Mesendoderm (in vitro differentiated cells): ENCODE data around the gene HNRNPM.

ENCODE experiments used
- DNase-seq: peaks from one replicate; pipeline ENCODE4 v3.0.0; 2013
- H2AK5ac ChIP-seq: 2 replicates; pipeline ENCODE4 v1.6.1; 2013; ENCODE audit warnings: low read length, inconsistent platforms
- H2BK120ac ChIP-seq: 2 replicates; pipeline ENCODE4 v1.6.1; 2013; ENCODE audit warnings: low read depth, mild to moderate bottlenecking, low read length, moderate library complexity, mixed read lengths
- H2BK15ac ChIP-seq: replicated peaks from 2 replicates; pipeline ENCODE4 v1.6.1; 2013; ENCODE audit warnings: low read depth, mild to moderate bottlenecking, moderate library complexity
- H2BK5ac ChIP-seq: 2 replicates; pipeline ENCODE4 v1.6.1; 2013; ENCODE audit warnings: low read length, inconsistent platforms
- H3K18ac ChIP-seq: 2 replicates; pipeline ENCODE4 v1.6.1; 2013; ENCODE audit warnings: mild to moderate bottlenecking, low read length, mixed read lengths
- H3K23ac ChIP-seq: one replicate; pipeline ENCODE4 v1.6.1; 2013; ENCODE audit warnings: low read length
- H3K27ac ChIP-seq: 2 replicates; pipeline ENCODE4 v1.5.1; 2013; ENCODE audit warnings: low read depth, mild to moderate bottlenecking, inconsistent platforms, low read length, moderate library complexity
- H3K27me3 ChIP-seq: 2 replicates; pipeline ENCODE4 v1.6.1; 2013; ENCODE audit warnings: low read length, control low read depth, mild to moderate bottlenecking, inconsistent platforms; ENCODE audit not compliant: insufficient read depth, poor library complexity
- H3K36me3 ChIP-seq: 2 replicates; pipeline ENCODE4 v1.6.1; 2013; ENCODE audit warnings: low read length, inconsistent platforms; ENCODE audit not compliant: control insufficient read depth, insufficient read depth
- H3K4ac ChIP-seq: one replicate; pipeline ENCODE4 v1.6.1; 2013; ENCODE audit warnings: low read depth, mild to moderate bottlenecking, low read length, moderate library complexity
- H3K4me1 ChIP-seq: 2 replicates; pipeline ENCODE4 v1.6.1; 2013; ENCODE audit warnings: low read depth, low read length, inconsistent platforms; ENCODE audit not compliant: control insufficient read depth
- H3K4me2 ChIP-seq: 2 replicates; pipeline ENCODE4 v1.6.1; 2013; ENCODE audit warnings: low read length
- H3K4me3 ChIP-seq: 2 replicates; pipeline ENCODE4 v1.5.1; 2013; ENCODE audit warnings: mild to moderate bottlenecking, low read length
- H3K56ac ChIP-seq: one replicate; pipeline ENCODE4 v1.6.1; 2013; ENCODE audit warnings: low read length
- H3K79me1 ChIP-seq: 2 replicates; pipeline ENCODE4 v1.6.1; 2013; ENCODE audit warnings: low read length, inconsistent platforms
- H3K79me2 ChIP-seq: 2 replicates; pipeline ENCODE4 v1.6.1; 2013; ENCODE audit warnings: mild to moderate bottlenecking, low read length; ENCODE audit not compliant: control insufficient read depth, insufficient read depth
- H3K9ac ChIP-seq: 2 replicates; pipeline ENCODE4 v1.6.1; 2013; ENCODE audit warnings: low read length, inconsistent platforms
- H4K5ac ChIP-seq: one replicate; pipeline ENCODE4 v1.6.1; 2013; ENCODE audit warnings: low read length
- H4K8ac ChIP-seq: one replicate; pipeline ENCODE4 v1.6.1; 2013; ENCODE audit warnings: low read depth, mild to moderate bottlenecking, control low read depth, low read length, moderate library complexity
- WGBS: extraction: QIAGEN DNeasy Blood & Tissue Kit; methylation state at CpG from one replicate; pipeline ENCODE4 v1.1.7; 2013; ENCODE audit warnings: low lambda C conversion rate, missing lambda C conversion rate; ENCODE audit not compliant: insufficient coverage; ENCODE audit errors: extremely low coverage; 5-methylcytosine and 5-hydroxymethylcytosine counted together

The HNRNPM gene

DNA sequence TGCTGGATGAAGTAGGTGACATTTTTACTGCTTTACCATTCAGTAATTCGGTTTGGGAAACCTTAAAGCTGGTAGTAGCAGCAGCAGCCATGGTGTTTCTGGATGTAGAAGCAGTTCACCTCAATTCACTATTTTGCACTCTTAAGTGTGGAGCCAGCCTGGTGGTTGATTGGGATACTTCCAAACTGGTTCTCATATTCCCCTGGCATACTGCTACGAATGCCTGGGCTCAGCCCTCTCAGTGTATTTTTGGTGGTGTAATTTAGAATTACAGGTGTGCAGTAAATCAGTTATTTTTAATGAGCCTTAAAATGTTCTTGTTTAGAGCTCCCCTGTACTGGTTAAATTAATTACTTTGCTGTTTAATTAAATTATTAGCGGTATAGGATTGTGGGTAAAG is 12.4 kb downstream of the HNRNPM start:
- Histone ChIP-seq H3K4me3 (no peak overlapping the region), H3K27me3 (no peaks in the 10 kb centered on the region), H3K23ac (no peak overlapping the region), H3K18ac (no peak overlapping the region), H2BK15ac (no peak overlapping the region), H3K4ac (no peak overlapping the region), H4K5ac (no peak overlapping the region), H3K79me2 (peaks cover 97% of the 10 kb centered on the region), H3K79me1 (peaks cover 3% of the 10 kb centered on the region), H3K9ac (no peak overlapping the region), H3K4me1 (peaks cover 18% of the 10 kb centered on the region), H3K27ac (no peak overlapping the region), H3K4me2 (no peak overlapping the region), H4K8ac (no peak overlapping the region), H3K36me3 (peaks cover 4% of the 10 kb centered on the region), H2BK120ac (no peak overlapping the region), H2BK5ac (no peak overlapping the region), H2AK5ac (no peak overlapping the region), H3K56ac (no peak overlapping the region)
- DNase-seq, result no peak
- 100% methylated on average over 1 of the region's 3 CpGs for WGBS

DNA sequence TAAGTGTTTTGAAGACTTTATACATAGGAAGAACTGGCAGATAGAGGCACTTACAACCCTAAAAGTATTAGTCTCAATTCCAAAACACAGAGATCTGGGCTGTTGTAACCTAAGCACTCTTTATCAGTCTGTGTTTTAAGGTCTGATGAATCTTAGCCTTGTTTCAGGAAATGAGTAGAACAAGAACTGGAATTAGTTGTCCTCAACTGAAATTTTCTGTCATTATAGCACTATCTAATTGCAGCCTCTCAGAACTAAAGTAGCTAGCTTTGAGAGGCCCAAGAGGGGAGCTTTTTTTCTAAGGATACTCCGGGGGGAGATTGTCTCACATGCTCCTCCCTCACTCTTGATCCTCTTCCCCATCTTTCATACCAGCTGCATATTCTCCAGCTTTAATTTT is 13.1 kb downstream of the HNRNPM start:
- no peak overlapping the region for H3K27ac ChIP-seq
- H3K36me3 ChIP-seq, result peaks cover 4% of the 10 kb centered on the region

DNA sequence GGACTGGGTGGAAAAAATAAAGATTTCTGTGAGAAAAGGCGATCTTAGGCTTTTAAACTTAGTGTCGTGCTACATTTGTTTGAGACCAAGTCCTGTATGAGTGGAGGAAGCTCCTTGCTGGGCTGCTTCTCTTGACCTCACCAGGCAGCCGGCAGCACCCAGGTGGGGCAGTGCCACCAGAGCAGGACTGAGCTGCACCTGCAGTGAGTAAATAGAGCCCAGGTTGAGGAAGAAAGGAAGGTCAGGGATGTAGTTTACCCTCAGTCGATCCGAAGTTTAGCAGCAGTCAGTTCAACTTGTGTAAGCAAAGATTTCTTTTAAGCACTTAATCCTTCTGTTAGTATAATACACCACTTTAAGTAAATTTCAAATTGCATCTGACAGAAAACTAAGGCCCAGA is 13.6 kb downstream of the HNRNPM start:
- Histone ChIP-seq H3K4me1 (peaks cover 13% of the 10 kb centered on the region), H2AK5ac (no peak overlapping the region), H3K79me1 (peaks cover 9% of the 10 kb centered on the region), H4K8ac (no peak overlapping the region), H3K56ac (no peak overlapping the region), H2BK15ac (no peak overlapping the region), H3K4me2 (no peak overlapping the region), H3K79me2 (peaks cover 97% of the 10 kb centered on the region), H3K36me3 (peaks cover 7% of the 10 kb centered on the region), H3K27ac (no peak overlapping the region), H3K4ac (no peak overlapping the region), H3K27me3 (no peaks in the 10 kb centered on the region), H4K5ac (no peak overlapping the region), H3K23ac (no peak overlapping the region), H3K18ac (no peak overlapping the region), H3K9ac (no peak overlapping the region), H2BK120ac (no peak overlapping the region), H3K4me3 (no peak overlapping the region), H2BK5ac (no peak overlapping the region)
- DNase-seq, result no peak
- WGBS, result no CpG with 5 or more reads among the region's 5 CpGs

More for the DNA sequence above, 13.1 kb downstream of the HNRNPM start:
- Histone ChIP-seq H3K9ac (no peak overlapping the region), H4K8ac (no peak overlapping the region), H2BK120ac (no peak overlapping the region), H4K5ac (no peak overlapping the region), H3K79me2 (peaks cover 97% of the 10 kb centered on the region), H3K27me3 (no peaks in the 10 kb centered on the region), H3K56ac (no peak overlapping the region), H3K18ac (no peak overlapping the region), H2AK5ac (no peak overlapping the region), H2BK15ac (no peak overlapping the region), H2BK5ac (no peak overlapping the region), H3K4ac (no peak overlapping the region), H3K4me2 (no peak overlapping the region), H3K4me3 (no peak overlapping the region), H3K23ac (no peak overlapping the region), H3K4me1 (peaks cover 13% of the 10 kb centered on the region), H3K79me1 (peaks cover 6% of the 10 kb centered on the region)
- WGBS, result no CpG with 5 or more reads among the region's 1 CpG
- DNase-seq, result no peak

DNA sequence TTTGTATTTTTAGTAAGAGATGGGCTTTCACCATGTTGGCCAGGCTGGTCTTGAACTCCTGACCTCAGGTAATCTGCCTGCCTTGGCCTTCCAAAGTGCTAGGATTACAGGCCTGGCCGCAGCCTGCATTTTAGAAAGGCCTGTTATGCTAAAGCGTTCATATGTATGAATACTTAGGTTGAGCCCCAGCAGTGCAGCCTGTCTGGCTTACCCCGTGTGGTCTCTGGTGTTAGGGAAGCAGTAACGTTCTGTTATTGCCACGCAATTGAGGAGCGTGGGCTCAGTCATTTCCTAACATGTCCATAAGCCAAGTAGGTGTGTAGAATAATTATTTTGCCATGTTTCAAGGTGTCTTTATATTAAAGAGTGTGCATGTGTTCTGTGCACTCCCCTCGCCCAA is 14.3 kb downstream of the HNRNPM start:
- H2BK5ac ChIP-seq, result no peak overlapping the region
- no peak overlapping the region for H3K4me3 ChIP-seq
- H3K27ac ChIP-seq, result no peak overlapping the region
- DNase-seq, result no peak
- H3K18ac ChIP-seq, result no peak overlapping the region
- no peak overlapping the region for H3K9ac ChIP-seq
- H4K5ac ChIP-seq, result no peak overlapping the region
- no peak overlapping the region for H3K23ac ChIP-seq
- H3K4ac ChIP-seq, result no peak overlapping the region
- peaks cover 13% of the 10 kb centered on the region for H3K79me1 ChIP-seq
- peaks cover 96% of the 10 kb centered on the region for H3K79me2 ChIP-seq
- no CpG with 5 or more reads among the region's 7 CpGs for WGBS
- H3K4me2 ChIP-seq, result no peak overlapping the region
- no peak overlapping the region for H2AK5ac ChIP-seq
- no peaks in the 10 kb centered on the region for H3K27me3 ChIP-seq
- H3K36me3 ChIP-seq, result peaks cover 11% of the 10 kb centered on the region
- peaks cover 11% of the 10 kb centered on the region for H3K4me1 ChIP-seq
- H2BK15ac ChIP-seq, result no peak overlapping the region
- no peak overlapping the region for H3K56ac ChIP-seq
- no peak overlapping the region for H4K8ac ChIP-seq
- H2BK120ac ChIP-seq, result no peak overlapping the region

DNA sequence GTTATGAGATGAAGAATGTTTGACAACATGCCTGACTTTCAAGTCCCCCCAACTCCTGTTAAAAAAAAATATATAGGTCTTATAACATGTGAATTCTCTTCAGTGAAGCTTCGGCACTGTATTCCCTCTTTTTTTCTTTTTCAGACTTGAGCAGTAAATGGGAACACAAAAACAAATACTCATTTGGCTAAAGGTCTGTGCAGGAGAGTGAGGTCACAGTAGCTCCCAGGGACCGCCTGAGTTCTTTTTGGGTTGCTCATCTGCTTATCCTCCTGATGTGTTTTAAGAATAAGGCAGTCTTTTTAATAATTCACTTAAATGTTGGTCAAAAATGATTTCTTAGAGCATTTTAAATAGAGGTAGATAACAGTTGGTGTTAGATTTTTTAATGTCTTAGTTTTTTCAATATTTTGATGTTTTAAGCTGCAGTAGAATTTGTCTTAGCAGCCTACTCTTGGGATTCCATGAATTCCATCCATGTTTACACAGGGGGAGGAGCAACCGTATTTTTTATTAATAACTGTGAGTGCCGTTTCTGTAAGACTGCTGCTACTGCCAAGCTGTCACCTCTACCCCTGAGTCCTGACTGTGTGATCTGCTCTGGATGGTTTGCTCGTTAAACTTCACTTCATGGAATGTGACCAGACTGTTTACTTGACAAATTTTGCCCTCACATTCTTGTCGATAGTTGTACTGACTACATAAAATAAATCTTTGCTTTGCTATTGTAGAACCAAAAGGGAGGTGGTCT is 14.9 kb downstream of the HNRNPM start:
- Histone ChIP-seq H3K79me1 (peaks cover 13% of the 10 kb centered on the region), H3K9ac (no peak overlapping the region), H3K79me2 (peaks cover 96% of the 10 kb centered on the region), H2BK120ac (no peak overlapping the region), H3K23ac (no peak overlapping the region), H3K56ac (no peak overlapping the region), H3K4me3 (no peak overlapping the region), H2BK5ac (no peak overlapping the region), H2BK15ac (no peak overlapping the region), H3K4me2 (no peak overlapping the region), H3K36me3 (peaks cover 13% of the 10 kb centered on the region), H2AK5ac (no peak overlapping the region), H4K8ac (no peak overlapping the region), H3K27ac (no peak overlapping the region), H3K4me1 (peaks cover 11% of the 10 kb centered on the region), H3K4ac (no peak overlapping the region), H4K5ac (no peak overlapping the region), H3K27me3 (no peaks in the 10 kb centered on the region), H3K18ac (no peak overlapping the region)
- DNase-seq, result no peak
- WGBS, result no CpG with 5 or more reads among the region's 6 CpGs
